ENCODE data around the gene SSR2.

- TF ChIP-seq GATA2 (CRISPR knock-in tag; IDR thresholded peaks at IDR 0.05) (no peak), CTCF (IDR thresholded peaks at IDR 0.05) (no peak), SIN3A (IDR thresholded peaks at IDR 0.05; ENCODE audit: borderline replicate concordance, low read depth, low read length) (no peak), EP300 (IDR thresholded peaks at IDR 0.05; ENCODE audit: borderline replicate concordance in 1 of 2, low read depth in 1 of 2, low read length in 1 of 2) (no peak), YY1 (IDR thresholded peaks at IDR 0.05; ENCODE audit: low read depth) (no peak), EZH2phosphoT487 (IDR thresholded peaks at IDR 0.05; ENCODE audit: borderline replicate concordance, low read depth) (no peak), RFX5 (IDR thresholded peaks at IDR 0.05; ENCODE audit: low read length) (no peak), SMC3 (IDR thresholded peaks at IDR 0.05; ENCODE audit: low read depth, low read length) (no peak), USF2 (IDR thresholded peaks at IDR 0.05; ENCODE audit: borderline replicate concordance, low read depth, low read length) (no peak), RCOR1 (IDR thresholded peaks at IDR 0.05; ENCODE audit: low read length) (no peak), REST (IDR thresholded peaks at IDR 0.05; ENCODE audit: low read depth, low read length) (no peak), POLR2AphosphoS5 (IDR thresholded peaks at IDR 0.05; ENCODE audit: low read depth, low read length) (no peak)
- TF ChIP-seq, protein P1, sequence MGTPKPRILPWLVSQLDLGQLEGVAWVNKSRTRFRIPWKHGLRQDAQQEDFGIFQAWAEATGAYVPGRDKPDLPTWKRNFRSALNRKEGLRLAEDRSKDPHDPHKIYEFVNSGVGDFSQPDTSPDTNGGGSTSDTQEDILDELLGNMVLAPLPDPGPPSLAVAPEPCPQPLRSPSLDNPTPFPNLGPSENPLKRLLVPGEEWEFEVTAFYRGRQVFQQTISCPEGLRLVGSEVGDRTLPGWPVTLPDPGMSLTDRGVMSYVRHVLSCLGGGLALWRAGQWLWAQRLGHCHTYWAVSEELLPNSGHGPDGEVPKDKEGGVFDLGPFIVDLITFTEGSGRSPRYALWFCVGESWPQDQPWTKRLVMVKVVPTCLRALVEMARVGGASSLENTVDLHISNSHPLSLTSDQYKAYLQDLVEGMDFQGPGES (IDR thresholded peaks at IDR 0.05; ENCODE audit: low read depth, low read length), result no peak
Measured at GRCh38 chr1:156051011-156051725, 30.4 kb upstream of the SSR2 start.
